ENCODE measurements around the gene FBN1. TPM values are rescaled to one million over a fixed set of nuclear protein-coding genes. Genes with fewer than 3 reads are reported as not detected.

The FBN1 gene
- total RNA-seq, 1 donor from 2014 or later: 78.8 TPM

DNA sequence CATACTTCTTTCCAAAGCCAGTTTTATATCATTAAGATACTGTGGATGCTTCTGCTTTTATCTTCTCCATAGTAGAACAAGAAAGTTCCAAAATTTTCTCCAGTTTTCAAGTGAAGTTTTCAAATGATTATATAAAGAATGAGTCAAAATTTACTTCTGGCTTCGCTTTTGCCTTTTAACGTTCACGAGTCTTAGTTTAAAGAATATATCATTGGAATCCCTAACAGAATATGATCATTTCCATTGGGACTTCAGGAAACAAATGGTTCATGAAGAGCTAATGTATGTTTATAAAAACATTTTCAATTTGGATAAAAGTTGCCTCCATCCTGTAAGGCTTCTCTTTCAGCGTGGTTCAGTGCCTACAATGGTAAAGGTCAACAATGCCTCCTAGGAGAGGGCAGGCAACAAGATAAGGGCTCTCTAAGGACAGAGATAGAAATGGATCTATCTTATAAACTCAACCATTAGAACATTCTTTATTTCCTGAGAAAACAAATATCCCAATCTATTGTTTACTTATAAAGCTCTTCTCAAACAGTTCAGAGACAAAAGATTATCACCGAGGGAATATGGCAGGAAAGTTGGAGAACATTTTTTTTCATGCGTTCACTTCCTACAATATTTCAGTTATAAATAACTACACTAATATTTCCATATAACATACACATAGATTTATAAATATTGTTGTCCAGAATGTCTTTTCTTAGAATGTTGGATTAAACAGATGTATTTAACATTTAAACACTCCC lies 60.5 kb downstream of the FBN1 start:
- Histone ChIP-seq H4K20me1 (ENCODE audit: low read depth) (no peaks in the 10 kb centered on the region), H2AFZ (replicated peaks) (no peak overlapping the region), H3K9ac (no peak overlapping the region), H3K27ac (no peak overlapping the region), H3K4me3 (no peak overlapping the region), H3K4me1 (no peaks in the 10 kb centered on the region), H3K9me3 (ENCODE audit: low read depth) (no peaks in the 10 kb centered on the region), H3F3A (ENCODE audit: low read depth) (no peaks in the 10 kb centered on the region), H3K36me3 (no peaks in the 10 kb centered on the region), H3K4me2 (no peak overlapping the region), H3K79me2 (ENCODE audit: low read depth) (no peaks in the 10 kb centered on the region), H3K27me3 (no peaks in the 10 kb centered on the region)
- H3K27ac Mint-ChIP-seq: no peak overlapping the region
- TF ChIP-seq EZH2phosphoT487 (IDR thresholded peaks at IDR 0.05): no peak
- TF ChIP-seq EZH2 (IDR thresholded peaks at IDR 0.05): no peak
- TF ChIP-seq, protein P1, sequence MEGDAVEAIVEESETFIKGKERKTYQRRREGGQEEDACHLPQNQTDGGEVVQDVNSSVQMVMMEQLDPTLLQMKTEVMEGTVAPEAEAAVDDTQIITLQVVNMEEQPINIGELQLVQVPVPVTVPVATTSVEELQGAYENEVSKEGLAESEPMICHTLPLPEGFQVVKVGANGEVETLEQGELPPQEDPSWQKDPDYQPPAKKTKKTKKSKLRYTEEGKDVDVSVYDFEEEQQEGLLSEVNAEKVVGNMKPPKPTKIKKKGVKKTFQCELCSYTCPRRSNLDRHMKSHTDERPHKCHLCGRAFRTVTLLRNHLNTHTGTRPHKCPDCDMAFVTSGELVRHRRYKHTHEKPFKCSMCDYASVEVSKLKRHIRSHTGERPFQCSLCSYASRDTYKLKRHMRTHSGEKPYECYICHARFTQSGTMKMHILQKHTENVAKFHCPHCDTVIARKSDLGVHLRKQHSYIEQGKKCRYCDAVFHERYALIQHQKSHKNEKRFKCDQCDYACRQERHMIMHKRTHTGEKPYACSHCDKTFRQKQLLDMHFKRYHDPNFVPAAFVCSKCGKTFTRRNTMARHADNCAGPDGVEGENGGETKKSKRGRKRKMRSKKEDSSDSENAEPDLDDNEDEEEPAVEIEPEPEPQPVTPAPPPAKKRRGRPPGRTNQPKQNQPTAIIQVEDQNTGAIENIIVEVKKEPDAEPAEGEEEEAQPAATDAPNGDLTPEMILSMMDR (IDR thresholded peaks at IDR 0.05): no peak
- H3K4me3 Mint-ChIP-seq: no peak overlapping the region
- peaks cover 14% of the 10 kb centered on the region for H3K4me1 Mint-ChIP-seq
- no peak for DNase-seq (ENCODE audit: low spot score)
- H3K27me3 Mint-ChIP-seq (ENCODE audit: insufficient read depth, low read depth): no peaks in the 10 kb centered on the region
- no peaks in the 10 kb centered on the region for H3K36me3 Mint-ChIP-seq
- no peaks in the 10 kb centered on the region for H3K9me3 Mint-ChIP-seq

DNA sequence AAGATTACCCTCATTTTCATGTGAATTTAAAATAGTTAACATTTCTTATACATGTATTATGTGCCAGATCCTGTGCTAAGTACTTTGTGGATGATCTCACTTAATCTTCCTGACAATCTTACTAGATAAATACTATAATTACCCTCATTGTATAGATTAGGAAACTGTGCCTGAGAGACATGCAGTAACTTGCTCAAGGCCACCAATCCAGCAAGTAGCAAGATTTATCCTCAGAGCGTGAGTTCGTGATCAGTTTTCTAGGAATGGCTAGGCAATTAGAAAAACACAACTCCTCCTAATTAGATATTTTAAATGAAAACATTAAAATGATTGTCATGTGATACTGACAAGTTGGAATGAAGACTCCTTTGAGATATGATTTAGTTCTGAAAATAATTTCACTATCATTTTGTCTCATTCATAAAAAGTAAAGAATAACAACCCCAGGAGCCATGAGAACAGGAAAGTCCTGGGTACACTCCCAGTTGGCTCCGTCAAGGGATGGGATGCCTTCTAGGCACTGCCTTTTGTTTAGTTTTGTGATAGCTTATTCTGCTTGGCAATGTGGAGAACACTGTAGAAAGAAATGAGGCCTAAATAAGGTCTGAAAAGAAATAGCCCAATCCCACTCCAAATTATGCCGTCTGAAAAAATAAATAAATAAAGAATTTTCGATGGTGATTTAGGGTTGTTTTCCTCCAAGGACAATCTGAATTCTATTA lies 61.3 kb downstream of the FBN1 start:
- no peaks in the 10 kb centered on the region for H4K20me1 ChIP-seq (ENCODE audit: low read depth)

DNA sequence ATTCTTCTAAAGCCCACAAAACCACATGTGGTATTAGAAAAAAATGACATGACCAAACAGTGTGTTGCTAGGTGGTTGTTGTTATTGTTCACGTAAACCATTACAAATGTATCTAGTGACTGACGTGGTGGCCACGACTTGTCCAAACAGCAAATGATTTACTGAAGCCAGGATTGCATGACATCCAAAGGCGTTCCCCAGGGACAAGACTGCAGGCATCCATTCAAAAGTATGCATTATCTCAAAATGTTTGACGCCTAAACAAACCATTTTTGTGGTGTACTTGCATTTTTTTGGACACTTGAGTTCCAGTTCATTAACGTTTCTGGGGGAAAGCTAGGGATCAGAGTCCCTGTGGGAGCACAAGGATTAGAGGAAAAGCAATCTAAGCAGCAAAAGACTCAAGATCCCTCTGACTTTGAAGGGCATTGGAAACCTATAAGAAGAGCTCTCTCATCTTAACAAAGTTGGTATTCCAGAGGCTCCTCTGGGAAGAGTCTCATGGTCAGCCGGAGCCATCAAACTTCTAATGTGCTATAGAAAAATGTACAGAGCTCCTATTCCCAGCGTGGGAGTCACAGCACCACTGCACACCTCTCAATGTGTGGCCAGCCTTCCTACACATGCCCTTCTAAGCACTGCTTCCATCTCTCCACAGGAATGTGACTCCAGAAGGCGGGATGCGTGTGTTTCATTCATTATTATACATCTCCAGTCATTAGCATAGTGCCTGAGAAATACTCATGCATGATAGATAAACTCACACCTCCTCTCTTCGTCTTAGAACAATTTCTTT lies 62.9 kb downstream of the FBN1 start:
- Histone ChIP-seq H3K27ac (no peak overlapping the region), H4K20me1 (ENCODE audit: low read depth) (no peaks in the 10 kb centered on the region), H3K4me3 (no peak overlapping the region), H3K79me2 (ENCODE audit: low read depth) (no peaks in the 10 kb centered on the region), H3K27me3 (no peaks in the 10 kb centered on the region), H3K4me2 (no peak overlapping the region), H3K4me1 (peaks cover 1% of the 10 kb centered on the region), H3K9me3 (ENCODE audit: low read depth) (no peaks in the 10 kb centered on the region), H3K36me3 (no peaks in the 10 kb centered on the region), H3K9ac (no peak overlapping the region), H2AFZ (replicated peaks) (no peak overlapping the region), H3F3A (ENCODE audit: low read depth) (no peaks in the 10 kb centered on the region)
- Mint-ChIP-seq H3K27me3 (ENCODE audit: insufficient read depth, low read depth) (no peaks in the 10 kb centered on the region), H3K4me3 (no peak overlapping the region), H3K36me3 (no peaks in the 10 kb centered on the region), H3K9me3 (no peaks in the 10 kb centered on the region), H3K27ac (no peak overlapping the region), H3K4me1 (peaks cover 14% of the 10 kb centered on the region)
- no peak for DNase-seq (ENCODE audit: low spot score)
- TF ChIP-seq EZH2phosphoT487 (IDR thresholded peaks at IDR 0.05): no peak
- TF ChIP-seq EZH2 (IDR thresholded peaks at IDR 0.05): no peak
- TF ChIP-seq, protein P1 (IDR thresholded peaks at IDR 0.05): no peak

More for the DNA sequence above, 61.3 kb downstream of the FBN1 start:
- Mint-ChIP-seq H3K36me3 (no peaks in the 10 kb centered on the region), H3K27me3 (ENCODE audit: insufficient read depth, low read depth) (no peaks in the 10 kb centered on the region), H3K4me1 (peaks cover 14% of the 10 kb centered on the region), H3K9me3 (no peaks in the 10 kb centered on the region), H3K4me3 (no peak overlapping the region), H3K27ac (no peak overlapping the region)
- Histone ChIP-seq H3K36me3 (no peaks in the 10 kb centered on the region), H3K79me2 (ENCODE audit: low read depth) (no peaks in the 10 kb centered on the region), H3K4me3 (no peak overlapping the region), H3K27me3 (no peaks in the 10 kb centered on the region), H3K4me1 (no peaks in the 10 kb centered on the region), H3F3A (ENCODE audit: low read depth) (no peaks in the 10 kb centered on the region), H3K9ac (no peak overlapping the region), H2AFZ (replicated peaks) (no peak overlapping the region), H3K4me2 (no peak overlapping the region), H3K9me3 (ENCODE audit: low read depth) (no peaks in the 10 kb centered on the region), H3K27ac (no peak overlapping the region)
- TF ChIP-seq, protein P1 (IDR thresholded peaks at IDR 0.05): no peak
- no peak for TF ChIP-seq EZH2phosphoT487 (IDR thresholded peaks at IDR 0.05)
- no peak for TF ChIP-seq EZH2 (IDR thresholded peaks at IDR 0.05)
- no peak for DNase-seq (ENCODE audit: low spot score)

All from neural progenitor cell (in vitro differentiated cells).